Vagina (tissue), 2 donors: Measurements from ENCODE around the gene MGMT.

Experiments used
- CTCF ChIP-seq, 3 experiments: fragments of 450-650 bp in 2 of 3; fragments of 200-600 bp in 1 of 3; sonication (generic) in 1 of 3; IDR thresholded peaks; one replicate each; pipeline ENCODE4 v1.5.1; 2017 to 2019; ENCODE audit warnings: antibody characterized with exemption in 3 of 3, mild to moderate bottlenecking in 2 of 3, moderate library complexity in 2 of 3
- POLR2A ChIP-seq, 2 donors: fragments of 450-650 bp; IDR thresholded peaks; one replicate each; pipeline ENCODE4 v1.6.1; 2017; ENCODE audit warnings: antibody characterized with exemption in 2 of 2, mild to moderate bottlenecking in 2 of 2, moderate library complexity in 2 of 2
- POLR2AphosphoS5 ChIP-seq, 2 donors: sonication (generic); formaldehyde crosslinking; IDR thresholded peaks; one replicate each; pipeline ENCODE4 v1.9.0; 2017; ENCODE audit warnings: antibody characterized with exemption in 2 of 2, mild to moderate bottlenecking in 2 of 2, low read depth in 1 of 2; ENCODE audit not compliant: insufficient read depth in 1 of 2

DNA sequence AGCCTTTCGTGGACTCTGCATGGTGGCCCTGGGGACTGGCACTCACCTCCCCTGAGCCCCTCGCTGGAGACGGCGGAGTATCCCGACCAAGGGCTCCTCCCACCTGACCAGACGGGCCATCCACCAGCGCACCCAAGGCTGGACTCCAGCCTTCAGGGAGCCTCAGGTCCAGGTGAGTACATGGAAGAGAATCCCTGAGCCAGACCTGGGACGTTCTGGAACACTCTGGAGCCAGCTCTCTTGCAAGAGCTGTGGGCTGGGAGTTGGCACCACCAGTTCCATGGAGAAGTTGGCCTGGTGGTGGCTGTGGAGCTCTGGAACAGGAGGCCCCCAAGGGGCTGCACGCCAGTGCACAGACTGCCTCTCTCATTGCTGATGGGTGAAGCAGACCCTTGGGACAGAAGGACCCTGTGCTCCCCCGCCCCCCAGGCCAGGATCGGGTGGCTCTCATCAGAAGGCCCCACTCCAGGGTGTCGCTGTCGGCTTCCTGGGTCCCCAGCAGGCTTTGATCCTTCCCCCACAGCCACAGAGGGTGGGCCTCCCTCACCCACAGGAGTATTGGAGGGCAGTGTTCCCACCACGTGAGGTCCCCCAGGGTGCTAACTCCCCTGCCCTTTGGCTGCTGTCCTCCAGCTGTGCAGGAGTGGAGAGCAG, 307.2 kb downstream of the MGMT start:
- no peak for TF ChIP-seq CTCF (IDR thresholded peaks at IDR 0.05)
- TF ChIP-seq POLR2A (IDR thresholded peaks at IDR 0.05): no peak
- no peak for TF ChIP-seq POLR2AphosphoS5 (IDR thresholded peaks at IDR 0.05; ENCODE audit: insufficient read depth in 1 of 2, low read depth in 1 of 2)
